Gastrocnemius medialis (tissue), 4 donors: ENCODE data around the gene PPP1R18. TPM values are rescaled to one million over a fixed set of nuclear protein-coding genes. Genes with fewer than 3 reads are reported as not detected.

ENCODE experiments used
- ATAC-seq, 2 donors: fragments of 150-250 bp; one replicate each; pipeline ENCODE4 v1.9.1; 2016
- DNase-seq, 2 donors: peaks; one replicate each; pipeline ENCODE4 v3.0.0-alpha.2; 2019
- H3K27ac ChIP-seq, 4 donors: fragments of 200-600 bp; sonication (generic); 1 replicate in 1 of 4; 2 replicates in 3 of 4; pipeline ENCODE4 v1.5.1; 2016 to 2018; ENCODE audit warnings: mild to moderate bottlenecking in 2 of 4, moderate library complexity in 1 of 4
- H3K27me3 ChIP-seq, 3 donors: fragments of 200-600 bp; sonication (generic) in 2 of 3; 1 replicate in 1 of 3; 2 replicates in 2 of 3; pipeline versions ENCODE4 v1.5.1 to v1.6.0; 2016 to 2019; ENCODE audit warnings: mild to moderate bottlenecking in 1 of 3, moderate library complexity in 1 of 3
- H3K36me3 ChIP-seq, 2 donors: fragments of 200-600 bp; sonication (generic) in 1 of 2; one replicate each; pipeline ENCODE4 v1.5.1; 2017 to 2018
- H3K4me1 ChIP-seq, 2 donors: fragments of 200-600 bp; sonication (generic) in 1 of 2; one replicate each; pipeline ENCODE4 v1.5.1; 2016 to 2017; ENCODE audit warnings: mild to moderate bottlenecking in 2 of 2
- H3K4me3 ChIP-seq, 4 donors: fragments of 200-600 bp; sonication (generic) in 3 of 4; 1 replicate in 1 of 4; 2 replicates in 3 of 4; pipeline ENCODE4 v1.5.1; 2016 to 2019; ENCODE audit warnings: mild to moderate bottlenecking in 2 of 4
- H3K9me3 ChIP-seq, 3 donors: fragments of 200-600 bp; sonication (generic) in 2 of 3; 1 replicate in 1 of 3; 2 replicates in 2 of 3; pipeline ENCODE4 v1.5.1; 2016 to 2019
- CTCF ChIP-seq, 5 experiments: fragments of 450-650 bp in 3 of 5; fragments of 200-600 bp in 2 of 5; sonication (generic) in 2 of 5; IDR thresholded peaks in 4 of 5; conservative IDR thresholded peaks in 1 of 5; 1 replicate in 4 of 5; 2 replicates in 1 of 5; pipeline ENCODE4 v1.5.1; 2016 to 2019; ENCODE audit warnings: antibody characterized with exemption in 5 of 5, mild to moderate bottlenecking in 3 of 5, moderate library complexity in 3 of 5
- POLR2A ChIP-seq, 2 donors: fragments of 450-650 bp; IDR thresholded peaks; one replicate each; pipeline ENCODE4 v1.6.1; 2017; ENCODE audit warnings: antibody characterized with exemption in 2 of 2, mild to moderate bottlenecking in 2 of 2, moderate library complexity in 2 of 2
- in situ Hi-C, 4 donors: fragments of 200-750 bp; cut with MboI; loops; one replicate each; pipeline versions ENCODE4 v1.15.0 to v1.8.0; 2017; ENCODE audit warnings: low sequenced_read_pairs in 4 of 4
- intact Hi-C: fragments of 100-400 bp; cut with DNase I; formaldehyde crosslinking; loops from one replicate; pipeline ENCODE4 v1.15.1; 2023; ENCODE audit warnings: low total_unique reads
- total RNA-seq, 4 donors: library from RNA; depleted of rRNA; stranded (reverse); fragments of >200 nt; gene quantifications; one replicate each; pipeline versions ENCODE4 v1.1.0 to v1.2.3, GENCODE V29; 2016

The PPP1R18 gene
- total RNA-seq, 4 donors from 2014 or later: 4.4 to 16.9 (median 12.4) TPM

GRCh38 chr6:30644769-30645168 is 41.7 kb downstream of the PPP1R18 start:
- H3K9me3 ChIP-seq: no peaks in the 10 kb centered on the region
- H3K4me1 ChIP-seq: peaks cover 11 to 15% of the 10 kb centered on the region in 2 donors
- no peaks in the 10 kb centered on the region for H3K27me3 ChIP-seq
- no peak for ATAC-seq
- in situ Hi-C loops: no loop called here
- no peak for TF ChIP-seq POLR2A (IDR thresholded peaks at IDR 0.05)
- TF ChIP-seq CTCF (IDR thresholded peaks at IDR 0.05 in 4 of 5, conservative IDR thresholded peaks at IDR 0.05 in 1 of 5): no peak
- no peak for DNase-seq
- H3K36me3 ChIP-seq: peaks cover 0 to 15% of the 10 kb centered on the region in 2 donors
- H3K27ac ChIP-seq: no peak overlapping the region
- intact Hi-C loops: no loop called here
- H3K4me3 ChIP-seq: no peak overlapping the region

GRCh38 chr6:30643656-30644055 is 42.8 kb downstream of the PPP1R18 start:
- Histone ChIP-seq H3K4me3 (no peak overlapping the region), H3K36me3 (peaks cover 0 to 12% of the 10 kb centered on the region in 2 donors), H3K27me3 (no peaks in the 10 kb centered on the region), H3K4me1 (peaks cover 11% of the 10 kb centered on the region in 2 donors), H3K27ac (no peak overlapping the region), H3K9me3 (no peaks in the 10 kb centered on the region)
- in situ Hi-C loops: no loop called here
- TF ChIP-seq POLR2A (IDR thresholded peaks at IDR 0.05) (no peak), CTCF (IDR thresholded peaks at IDR 0.05 in 4 of 5, conservative IDR thresholded peaks at IDR 0.05 in 1 of 5) (no peak)
- DNase-seq (no peak), ATAC-seq (no peak)
- intact Hi-C loops: no loop called here

GRCh38 chr6:30641048-30641447 is 45.4 kb downstream of the PPP1R18 start:
- DNase-seq (no peak), ATAC-seq (no peak)
- Histone ChIP-seq H3K36me3 (peaks cover 0 to 12% of the 10 kb centered on the region in 2 donors), H3K27me3 (no peaks in the 10 kb centered on the region), H3K27ac (no peak overlapping the region), H3K4me3 (no peak overlapping the region), H3K4me1 (no peaks in the 10 kb centered on the region), H3K9me3 (no peaks in the 10 kb centered on the region)
- intact Hi-C loops (no loop called here), in situ Hi-C loops (no loop called here)
- TF ChIP-seq CTCF (IDR thresholded peaks at IDR 0.05 in 4 of 5, conservative IDR thresholded peaks at IDR 0.05 in 1 of 5): no peak
- TF ChIP-seq POLR2A (IDR thresholded peaks at IDR 0.05): no peak

- ATAC-seq: no peak
- peaks cover 0 to 12% of the 10 kb centered on the region in 2 donors for H3K36me3 ChIP-seq
These were observed 46.0 kb downstream of the PPP1R18 start for GRCh38 chr6:30640481-30640880.

More at GRCh38 chr6:30640481-30640880, 46.0 kb downstream of the PPP1R18 start:
- TF ChIP-seq CTCF (IDR thresholded peaks at IDR 0.05 in 4 of 5, conservative IDR thresholded peaks at IDR 0.05 in 1 of 5): no peak
- no peak for TF ChIP-seq POLR2A (IDR thresholded peaks at IDR 0.05)
- Histone ChIP-seq H3K4me3 (no peak overlapping the region), H3K9me3 (no peaks in the 10 kb centered on the region), H3K27ac (no peak overlapping the region), H3K4me1 (no peaks in the 10 kb centered on the region), H3K27me3 (no peaks in the 10 kb centered on the region)
- in situ Hi-C loops (no loop called here), intact Hi-C loops (no loop called here)
- no peak for DNase-seq
